K562 (cell line): ENCODE results near the gene ZNF620. TPM values are rescaled to one million over a fixed set of nuclear protein-coding genes. Genes with fewer than 3 reads are reported as not detected.

ENCODE experiments used
- ATAC-seq: fragments of 200-7000 bp; cut with Tn5 transposase; 3 replicates; pipeline ENCODE4 v1.9.1; 2020; ENCODE audit warnings: moderate library complexity
- BruUV-seq: library from RNA; stranded (reverse); fragments of 400-500 nt; replicated peaks from 2 replicates; lab custom pipeline; 2021; lab: Mats Ljungman, UMichigan
- CTCF ChIA-PET: fragments of 300-600 bp; formaldehyde crosslinking; extraction: SDS; loops from one replicate; lab custom pipeline; 2021; ENCODE audit warnings: low intra/inter-chr PET ratio; lab: Yijun Ruan, JAX
- POLR2A ChIA-PET: fragments of 300-600, 350-650 bp; sonication (Branson Sonifier 250); formaldehyde crosslinking; extraction: SDS; loops from one replicate; lab custom pipeline; 2021; ENCODE audit warnings: antibody characterized with exemption, inconsistent platforms; lab: Yijun Ruan, JAX
- DNase-seq, 4 experiments: peaks; one replicate each; pipeline versions ENCODE4 v3.0.0 to v3.0.0-alpha.2; 2011 to 2018; ENCODE audit warnings: low spot score in 3 of 4, mixed read lengths in 3 of 4; ENCODE audit errors: extremely low read depth in 1 of 4
- FAIRE-seq: peaks from 2 replicates; lab custom pipeline; 2011; peaks lifted over from hg19 to GRCh38; lab: Jason Lieb, UNC
- H2AFZ ChIP-seq: 2 replicates; pipeline ENCODE4 v1.6.0; 2011; ENCODE audit warnings: low read depth, low read length, control low read depth, inconsistent platforms
- H3K27ac ChIP-seq: fragments of 200-600 bp; 3 replicates; pipeline ENCODE4 v1.8.0; 2011; ENCODE audit warnings: low read depth, mild to moderate bottlenecking, control low read depth, inconsistent platforms, low read length, moderate library complexity, mixed read lengths; ENCODE audit errors: extremely low read depth
- H3K27me3 ChIP-seq, 2 experiments: fragments of 300-600 bp in 1 of 2; 2 replicates in 1 of 2; 3 replicates in 1 of 2; pipeline versions ENCODE4 v1.6.0 to v1.8.0; 2011; ENCODE audit warnings: inconsistent platforms in 2 of 2, low read length in 2 of 2, mild to moderate bottlenecking in 1 of 2, mixed read lengths in 1 of 2, moderate library complexity in 1 of 2; ENCODE audit not compliant: control insufficient read depth in 2 of 2, insufficient read depth in 2 of 2
- H3K36me3 ChIP-seq: fragments of 300-600 bp; 3 replicates; pipeline ENCODE4 v1.8.0; 2011; ENCODE audit warnings: mild to moderate bottlenecking, low read length, inconsistent platforms; ENCODE audit not compliant: control insufficient read depth, insufficient read depth
- H3K4me1 ChIP-seq, 2 experiments: fragments of 200-600 bp in 1 of 2; replicated peaks in 1 of 2; 2 replicates in 1 of 2; 3 replicates in 1 of 2; pipeline versions ENCODE4 v1.5.1 to v1.8.0; 2011; ENCODE audit warnings: inconsistent platforms in 2 of 2, low read length in 2 of 2, mild to moderate bottlenecking in 1 of 2, mixed read lengths in 1 of 2, moderate library complexity in 1 of 2; ENCODE audit not compliant: control insufficient read depth in 2 of 2, insufficient read depth in 2 of 2
- H3K4me2 ChIP-seq: 2 replicates; pipeline ENCODE4 v1.6.1; 2011; ENCODE audit warnings: low read length, control low read depth, inconsistent platforms, mixed read lengths; ENCODE audit not compliant: insufficient read depth
- H3K4me3 ChIP-seq: fragments of 200-600 bp; sonication (generic), shearing (Covaris generic); 2 replicates; pipeline ENCODE4 v1.5.1; 2016; ENCODE audit warnings: control low read depth, inconsistent platforms
- H3K79me2 ChIP-seq: fragments of 200-600 bp; 3 replicates; pipeline ENCODE4 v1.8.0; 2011; ENCODE audit warnings: low read length, inconsistent platforms; ENCODE audit not compliant: control insufficient read depth, insufficient read depth
- H3K9ac ChIP-seq, 2 experiments: 2 replicates each; pipeline versions ENCODE4 v1.6.0 to v1.6.1; 2011; ENCODE audit warnings: low read depth in 2 of 2, low read length in 2 of 2, control low read depth in 1 of 2, inconsistent platforms in 1 of 2, mild to moderate bottlenecking in 1 of 2, mixed read lengths in 1 of 2; ENCODE audit not compliant: insufficient read depth in 1 of 2
- H3K9me1 ChIP-seq: one replicate; pipeline ENCODE4 v1.6.0; 2011; ENCODE audit warnings: inconsistent platforms, mild to moderate bottlenecking, low read length, moderate library complexity; ENCODE audit not compliant: control insufficient read depth, insufficient read depth
- H3K9me3 ChIP-seq: replicated peaks from 2 replicates; pipeline ENCODE4 v1.5.1; 2011; ENCODE audit warnings: low read depth, low read length, inconsistent platforms; ENCODE audit not compliant: control insufficient read depth, insufficient read depth
- H4K20me1 ChIP-seq: replicated peaks from 2 replicates; pipeline ENCODE4 v1.6.1; 2011; ENCODE audit warnings: low read length, inconsistent platforms, mixed read lengths; ENCODE audit not compliant: control insufficient read depth, insufficient read depth
- CUX1 ChIP-seq: fragments of 200-800 bp; sonication (Bioruptor generic); IDR thresholded peaks from 2 replicates; pipeline ENCODE4 v1.6.1; 2016; ENCODE audit warnings: missing genetic modification characterization, missing compliant biosample characterization
- NR2C1 ChIP-seq, 2 experiments: fragments of 450-650 bp; IDR thresholded peaks; 2 replicates each; pipeline ENCODE4 v1.6.1; 2017; ENCODE audit warnings: mild to moderate bottlenecking in 2 of 2, antibody characterized with exemption in 1 of 2, inconsistent platforms in 1 of 2, missing compliant biosample characterization in 1 of 2, missing genetic modification characterization in 1 of 2
- THRB ChIP-seq: fragments of 450-650 bp; formaldehyde crosslinking; conservative IDR thresholded peaks from 2 replicates; pipeline ENCODE4 v1.4.0; 2022; ENCODE audit warnings: mild to moderate bottlenecking, missing genetic modification characterization
- WGBS: fragments of 100-300 bp; shearing (Covaris generic); methylation state at CpG from one replicate; pipeline ENCODE4 v1.1.6; 2016; ENCODE audit warnings: low coverage, mixed read lengths; ENCODE audit not compliant: insufficient coverage; ENCODE audit errors: missing lambda C conversion rate; 5-methylcytosine and 5-hydroxymethylcytosine counted together
- in situ Hi-C: fragments of 300-500 bp; cut with MboI; formaldehyde crosslinking; loops from 4 replicates; pipeline ENCODE4 v1.15.0; 2018; ENCODE audit warnings: inconsistent platforms, mixed read lengths
- intact Hi-C: fragments of 100-400 bp; cut with micrococcal nuclease; formaldehyde crosslinking; loops from 2 replicates; pipeline ENCODE4 v1.14.2; 2022
- polyA plus RNA-seq, 8 experiments: library from polyadenylated mRNA; depleted of rRNA in 4 of 8; stranded (reverse) in 5 of 8; unstranded in 3 of 8; fragments of >200 nt; fragmentation: Nextera tagmentation in 2 of 8; fragmentation: Illumina TruSeq in 1 of 8; extraction: Ambion mirVana in 2 of 8; extraction: Trizol in 1 of 8; gene quantifications; 2 replicates each; pipeline versions ENCODE4 v1.2.1 to v1.2.3, GENCODE V29; 2011 to 2014; ENCODE audit warnings: inconsistent platforms in 1 of 8, missing spikeins in 1 of 8
- total RNA-seq, 7 experiments: library from RNA; depleted of rRNA in 6 of 7; stranded (reverse); fragments of >200 nt in 6 of 7; fragmentation: Illumina TruSeq in 2 of 7; extraction: Trizol in 2 of 7; gene quantifications; 2 replicates each; pipeline versions ENCODE4 v1.2.1 to v1.2.3, GENCODE V29; 2011 to 2021; ENCODE audit warnings: low replicate concordance in 1 of 7

ZNF620 gene
- total and polyA plus RNA-seq, 9 of the 15 experiments (the other 6 are each of a cell fraction or from before 2014, with no cell fraction given) = 1.2 to 5.5 (median 3.3) TPM

- no peak for TF ChIP-seq CUX1
- TF ChIP-seq, all 486 proteins: peak for 16
Measured at GRCh38 chr3:40465111-40465407, 40.8 kb upstream of the ZNF620 start (continued).

GRCh38 chr3:40465456-40465855, 40.4 kb upstream of the ZNF620 start:
- ATAC-seq (peak; percentile 5; the same call in 2 of the 3 replicates), FAIRE-seq (no peak), DNase-seq (no peak)
- H3K9ac ChIP-seq = no peak overlapping the region
- in situ Hi-C loops (loop anchor here (25.0 kb wide), 1 partner anchor 1053 kb away; the partner anchor contains the start of gene RPSA), intact Hi-C loops (no loop called here)
- H3K27ac ChIP-seq = peak overlapping the region; percentile 2; the same call in 1 of the 3 replicates
- peaks cover 51% of the 10 kb centered on the region for H3K36me3 ChIP-seq
- no TSS peak for BruUV-seq
- H3K4me3 ChIP-seq = no peak overlapping the region
- ChIA-PET POLR2A (interaction anchor here (0.6 to 7.7 kb wide), 18 partner anchors 8 to 171 kb away, joined by 3 to 102 read pairs (median 4); partner anchors contain the start of genes RPL14, ZNF619, ZNF620 and ZNF621), CTCF (no interaction called here)
- H3K9me3 ChIP-seq = no peaks in the 10 kb centered on the region
- no peak overlapping the region for H2AFZ ChIP-seq
- no peak overlapping the region for H3K4me2 ChIP-seq
- H3K27me3 ChIP-seq = no peaks in the 10 kb centered on the region
- H3K79me2 ChIP-seq = peaks cover 12% of the 10 kb centered on the region
- TF ChIP-seq THRB (CRISPR knock-in tag) = no peak
- TF ChIP-seq NR2C1 (IDR thresholded peaks at IDR 0.05) = no peak
- TF ChIP-seq NR2C1 (tag; IDR thresholded peaks at IDR 0.05) = no peak
- H3K9me1 ChIP-seq = peaks cover 3% of the 10 kb centered on the region
- H4K20me1 ChIP-seq = no peaks in the 10 kb centered on the region
- peaks cover 1 to 3% of the 10 kb centered on the region in 2 experiments; a peak in 4 of 5 replicates for H3K4me1 ChIP-seq
- 53% methylated on average over 2 of the region's 2 CpGs for WGBS
